HG02798 (cell line): ENCODE measurements around the gene BCAP29.
"Not testable (repeated sequence)": the region's sequence is repeated elsewhere in the genome, so short reads cannot be mapped to it uniquely, and the experiment has no call there.

Experiments used
- ATAC-seq: cut with Tn5 transposase; IDR thresholded peaks from one replicate; pipeline ENCODE4 v1.9.1; 2021; ENCODE audit warnings: mild to moderate bottlenecking; ENCODE audit not compliant: unreplicated experiment, poor library complexity

BCAP29 gene, protein sequence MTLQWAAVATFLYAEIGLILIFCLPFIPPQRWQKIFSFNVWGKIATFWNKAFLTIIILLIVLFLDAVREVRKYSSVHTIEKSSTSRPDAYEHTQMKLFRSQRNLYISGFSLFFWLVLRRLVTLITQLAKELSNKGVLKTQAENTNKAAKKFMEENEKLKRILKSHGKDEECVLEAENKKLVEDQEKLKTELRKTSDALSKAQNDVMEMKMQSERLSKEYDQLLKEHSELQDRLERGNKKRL

DNA sequence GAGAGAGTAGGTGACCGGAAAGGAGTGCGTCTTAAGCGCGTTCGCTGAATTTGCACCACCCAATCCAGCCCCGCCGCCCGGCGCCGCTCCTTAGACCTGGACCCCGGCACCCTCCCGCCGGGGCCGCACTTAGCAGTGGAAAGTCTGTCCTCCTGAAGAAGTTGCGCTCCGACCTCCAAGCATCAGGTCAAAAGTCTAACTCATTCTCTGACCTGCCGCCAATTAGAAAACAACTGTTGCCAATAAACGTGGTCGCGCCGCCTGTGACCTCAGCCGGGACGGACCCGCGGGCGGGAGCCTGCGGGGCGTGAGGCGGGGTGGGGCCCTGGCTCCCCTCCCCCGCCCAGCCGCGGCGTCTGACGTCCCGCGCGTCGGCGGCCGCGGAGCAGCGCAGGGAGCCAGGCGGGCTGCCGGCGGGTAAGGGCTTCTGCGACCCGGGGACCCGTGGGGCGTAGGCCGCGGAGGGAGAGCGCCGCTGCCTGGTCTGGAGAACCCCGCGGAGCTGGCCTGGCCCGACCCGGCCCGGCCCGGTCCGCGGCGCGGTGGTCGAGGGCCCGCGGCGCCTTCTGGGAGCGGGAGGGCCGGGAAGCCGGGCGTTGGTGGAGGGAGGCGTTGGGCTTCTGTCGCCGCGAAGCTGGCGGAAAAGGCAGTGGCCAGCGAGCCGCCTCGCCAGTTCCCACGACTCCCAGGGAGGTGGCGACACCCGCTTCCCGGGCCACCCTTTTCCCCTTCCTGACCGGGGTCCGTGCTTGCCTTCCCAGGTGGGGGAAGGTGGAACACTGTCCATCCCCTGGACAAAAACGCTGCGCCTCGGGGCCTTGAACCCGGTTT, at the start of gene BCAP29:
Gene BCAP29 (plus strand): TSS at position 362 of the 831 bp plus-strand sequence. CDS start 527 bp downstream, outside the sequence.
- peak; percentile 96 for ATAC-seq

DNA sequence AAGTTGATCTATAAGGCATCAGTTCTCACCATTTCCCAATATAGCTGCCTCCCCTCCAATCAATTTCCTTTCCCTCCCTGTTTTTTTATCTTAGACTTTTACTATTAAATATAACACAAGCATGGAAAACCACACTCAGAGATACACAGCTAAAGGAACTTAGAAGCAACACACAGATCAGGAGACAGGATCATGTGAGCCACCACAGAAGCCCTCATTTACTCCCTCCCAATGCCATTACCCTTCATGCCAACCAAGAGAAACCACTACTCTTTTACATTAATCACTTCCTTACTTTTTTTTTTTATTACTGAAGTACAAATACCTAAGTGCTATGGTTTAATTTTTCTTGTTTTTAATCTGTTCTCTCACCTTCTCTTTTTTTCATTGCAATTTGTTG, 49.3 kb upstream of the BCAP29 start:
- no peak for ATAC-seq

DNA sequence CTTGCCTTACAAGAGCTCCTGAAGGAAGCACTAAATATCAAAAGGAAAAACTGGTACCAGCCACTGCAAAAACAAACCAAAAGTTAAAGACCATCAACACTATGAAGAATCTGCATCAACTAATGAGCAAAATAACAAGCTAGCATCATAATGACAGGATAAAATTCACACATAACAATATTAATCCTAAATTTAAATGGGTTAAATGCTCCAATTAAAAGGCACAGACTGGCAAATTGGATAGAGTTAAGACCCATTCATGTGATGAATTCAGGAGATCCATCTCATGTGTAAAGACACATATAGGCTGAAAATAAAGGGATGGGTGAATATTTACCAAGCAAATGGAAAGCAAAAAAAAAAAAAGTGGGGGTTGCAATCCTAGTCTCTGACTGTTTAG, 45.9 kb upstream of the BCAP29 start:
- no peak for ATAC-seq

DNA sequence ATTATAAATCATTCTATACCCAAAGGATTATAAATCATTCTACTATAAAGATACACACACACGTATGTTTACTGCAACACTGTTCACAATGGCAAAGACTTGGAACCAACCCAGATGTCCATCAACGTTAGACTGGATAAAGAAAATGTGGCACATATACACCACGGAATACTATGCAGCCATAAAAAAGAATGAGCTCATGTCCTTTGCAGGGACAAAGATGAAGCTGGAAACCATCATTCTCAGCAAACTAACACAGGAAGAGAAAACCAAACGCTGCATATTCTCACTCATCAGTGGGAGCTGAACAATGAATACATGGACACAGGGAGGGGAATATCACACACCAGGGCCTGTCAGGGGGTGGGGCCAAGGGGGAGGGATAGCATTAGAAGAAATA, 42.8 kb upstream of the BCAP29 start:
- ATAC-seq: not testable (repeated sequence)

DNA sequence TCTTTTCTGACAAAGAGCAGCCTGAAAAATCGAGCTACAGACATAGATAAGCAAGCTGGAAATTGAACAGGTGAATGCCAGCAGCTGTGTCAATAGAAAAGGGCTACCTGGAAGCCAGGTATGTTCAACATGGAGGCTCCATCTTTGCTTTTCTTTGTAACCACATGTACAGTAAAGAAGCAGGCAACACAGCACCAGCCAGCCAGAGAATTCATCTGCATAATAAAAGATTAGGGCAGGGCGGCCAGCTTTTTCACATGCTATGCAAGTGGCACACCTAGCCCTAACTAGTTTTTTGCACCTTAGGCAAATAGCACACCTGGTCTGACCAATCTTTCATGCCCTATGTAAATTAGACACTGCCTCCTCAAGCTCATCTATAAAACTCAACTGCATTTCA, 42.0 kb upstream of the BCAP29 start:
- no peak for ATAC-seq

DNA sequence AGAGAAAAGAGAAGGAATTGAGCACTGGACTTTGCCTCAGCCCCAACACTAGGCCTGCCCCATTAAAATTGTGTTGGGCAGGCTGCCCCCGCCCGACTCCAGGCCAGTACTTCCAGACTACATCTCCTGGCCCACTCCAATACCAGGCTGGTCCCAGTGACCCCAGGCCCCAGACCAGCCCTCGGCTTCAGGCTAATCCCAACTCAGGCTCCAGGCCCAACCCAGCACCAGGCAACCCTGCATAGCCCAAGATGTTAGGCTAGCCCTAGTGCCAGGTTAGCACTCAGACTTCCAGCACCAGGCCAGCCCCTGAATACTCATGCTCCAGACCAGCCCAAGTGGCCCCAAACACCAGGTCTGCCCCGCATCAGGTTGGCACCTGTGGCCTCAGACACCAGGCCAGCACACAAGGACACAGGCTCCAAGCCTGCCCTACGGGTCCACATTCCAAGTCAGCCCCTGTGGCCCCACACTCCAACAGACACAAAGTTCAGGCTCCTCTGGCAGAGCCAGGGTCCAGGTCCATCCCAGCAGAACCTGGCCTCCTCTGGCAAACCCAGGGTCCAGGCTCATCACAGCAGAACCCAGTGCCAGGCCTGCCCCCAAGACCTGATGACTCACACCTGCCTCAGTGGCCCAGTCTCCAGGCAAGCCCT, 36.6 kb upstream of the BCAP29 start:
- no peak for ATAC-seq

DNA sequence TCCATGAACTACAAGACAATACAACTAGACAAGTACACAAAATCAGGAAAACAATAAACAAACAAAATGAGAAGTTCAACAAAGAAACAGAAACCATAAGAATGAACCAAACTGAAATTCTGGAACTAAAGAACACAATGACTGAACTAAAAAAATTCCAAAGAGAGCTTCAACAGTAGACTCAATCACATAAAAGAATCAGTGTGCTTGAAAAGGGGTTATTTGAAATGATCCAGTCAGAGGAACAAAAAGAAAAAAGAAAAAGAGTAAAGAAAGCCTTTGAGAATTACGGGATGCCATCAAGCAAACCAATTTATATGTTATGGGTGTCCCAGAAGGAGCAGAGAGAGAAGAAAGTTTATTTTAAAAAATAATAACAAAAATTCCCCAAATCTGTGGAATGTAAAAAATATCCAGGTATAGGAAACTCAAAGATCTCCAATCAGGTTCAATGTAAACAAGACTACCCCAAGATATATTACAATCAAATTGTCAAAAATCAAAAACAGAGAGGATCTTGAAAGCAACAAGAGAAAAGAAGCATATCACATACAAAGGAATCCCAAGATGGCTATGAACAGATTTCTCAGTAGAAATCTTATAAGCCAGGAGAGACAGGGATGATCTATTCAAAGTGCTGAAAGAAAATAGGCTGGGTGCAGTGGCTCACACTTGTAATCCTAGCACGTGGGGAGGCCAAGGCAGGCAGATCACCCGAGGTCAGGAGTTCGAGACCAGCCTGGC, 35.0 kb upstream of the BCAP29 start:
- ATAC-seq: no peak

DNA sequence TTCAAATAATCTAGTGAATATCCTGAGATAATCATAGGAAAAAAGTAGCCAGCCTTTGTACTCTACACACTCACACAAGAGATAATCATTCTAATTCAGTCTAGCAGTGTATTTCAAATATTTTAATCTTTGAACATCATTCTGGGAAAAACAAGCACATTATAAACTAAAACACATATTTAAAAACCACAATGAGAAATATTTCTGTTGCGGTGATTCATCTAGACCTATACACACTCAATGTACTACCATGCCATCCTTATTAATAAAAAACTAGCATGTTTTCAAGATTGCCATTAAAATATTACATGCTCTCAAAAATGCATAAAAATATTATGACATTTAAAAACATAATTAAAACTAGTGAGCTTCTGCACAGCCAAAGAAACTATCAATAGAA, 28.1 kb upstream of the BCAP29 start:
- ATAC-seq: no peak

DNA sequence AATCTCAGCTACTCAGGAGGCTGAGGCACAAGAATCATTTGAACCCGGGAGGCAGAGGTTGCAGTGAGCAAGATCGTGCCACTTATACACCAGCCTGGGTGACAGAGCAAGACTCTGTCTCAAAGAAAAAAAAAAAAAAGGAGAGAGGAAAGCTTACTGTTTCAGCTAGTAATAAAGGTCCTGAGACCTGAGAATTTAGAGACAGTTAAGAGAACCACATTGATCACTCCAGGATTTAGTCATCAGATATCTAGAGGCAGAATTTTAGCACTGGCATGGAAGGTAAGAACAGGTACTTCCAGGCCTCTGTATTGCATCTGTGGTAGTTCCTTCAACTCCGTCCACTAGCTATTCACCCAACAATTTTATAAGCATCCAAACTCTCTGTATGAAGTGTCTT, 24.2 kb upstream of the BCAP29 start:
- ATAC-seq: no peak

DNA sequence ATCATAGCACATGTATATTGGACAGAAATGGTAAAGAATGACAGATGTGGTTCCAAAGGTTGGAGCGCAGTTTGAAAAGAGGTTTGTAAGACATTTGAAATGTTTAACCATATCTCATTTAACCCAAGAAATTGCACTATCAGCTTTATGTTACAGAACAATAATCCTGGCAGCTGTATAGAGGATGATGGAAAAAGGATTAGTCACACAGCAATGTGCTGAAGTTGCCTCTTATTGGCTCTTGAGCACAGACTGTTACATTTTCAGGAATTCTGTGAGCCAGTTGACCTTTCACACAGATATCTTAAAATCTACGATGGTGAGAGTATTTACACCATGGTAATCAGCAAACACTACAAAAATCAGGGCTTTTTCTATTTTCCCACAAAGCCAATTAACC, 20.2 kb upstream of the BCAP29 start:
- no peak for ATAC-seq

DNA sequence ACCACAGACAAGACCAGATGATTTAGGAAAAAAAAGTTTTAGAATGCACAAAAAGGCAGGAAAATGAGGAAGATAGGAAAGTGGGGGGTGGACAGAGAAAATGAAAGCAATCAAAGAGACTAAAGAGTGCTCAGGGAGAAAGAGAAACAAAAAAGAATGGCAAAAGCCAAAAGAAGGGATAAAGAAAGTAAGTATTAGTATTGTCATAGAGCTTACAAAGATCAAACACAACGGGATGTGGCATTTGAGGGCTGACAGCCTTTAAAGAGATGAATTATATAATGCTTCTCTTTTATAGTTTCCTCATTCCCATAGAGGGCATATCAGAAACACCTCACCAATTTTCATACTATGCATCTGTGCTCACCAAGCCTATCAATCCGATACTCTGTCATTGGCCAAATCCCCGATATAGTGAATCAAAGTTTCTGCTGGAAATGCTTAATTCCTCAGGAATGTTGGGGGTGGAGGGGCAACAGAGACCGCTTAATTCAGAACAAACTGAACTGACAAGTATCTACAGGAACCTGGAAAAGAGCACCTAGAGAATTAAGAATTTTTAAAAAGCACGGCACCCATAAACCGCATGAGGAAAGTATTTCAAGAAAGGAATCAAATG, 19.0 kb upstream of the BCAP29 start:
- ATAC-seq: no peak

DNA sequence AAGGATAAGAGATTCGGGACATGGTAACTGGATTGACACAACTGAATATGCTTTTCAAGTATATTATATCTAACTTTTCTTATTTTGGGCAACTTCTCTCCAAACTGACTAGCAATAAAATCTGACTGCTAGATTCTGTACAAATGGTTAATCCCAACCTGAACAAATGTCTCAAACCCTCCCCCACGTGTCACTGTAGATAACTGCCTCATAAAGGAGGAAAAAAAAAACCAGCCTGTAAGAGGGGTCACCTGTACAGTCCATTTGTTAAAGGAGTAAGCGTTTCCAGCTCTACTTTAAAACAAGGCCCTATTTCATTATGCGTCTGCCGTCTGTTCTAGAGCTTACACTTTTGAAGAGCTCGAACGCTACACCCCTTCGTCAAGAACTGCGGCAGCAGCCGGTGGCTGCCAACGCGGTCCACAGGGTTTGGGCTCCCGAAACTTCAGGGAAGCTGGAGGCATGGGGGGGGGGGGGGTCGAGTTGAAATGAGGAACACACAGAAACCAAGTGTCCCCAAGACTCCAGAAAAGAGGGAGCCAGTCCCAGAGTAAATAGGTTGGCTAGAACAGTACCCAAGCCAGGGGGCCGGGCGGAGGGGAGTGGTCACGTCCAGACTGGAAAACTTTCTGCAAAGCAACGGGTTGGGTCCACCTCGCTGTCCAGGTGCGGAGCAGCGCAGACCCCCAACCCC, 16.8 kb upstream of the BCAP29 start:
- peak; percentile 60 for ATAC-seq

DNA sequence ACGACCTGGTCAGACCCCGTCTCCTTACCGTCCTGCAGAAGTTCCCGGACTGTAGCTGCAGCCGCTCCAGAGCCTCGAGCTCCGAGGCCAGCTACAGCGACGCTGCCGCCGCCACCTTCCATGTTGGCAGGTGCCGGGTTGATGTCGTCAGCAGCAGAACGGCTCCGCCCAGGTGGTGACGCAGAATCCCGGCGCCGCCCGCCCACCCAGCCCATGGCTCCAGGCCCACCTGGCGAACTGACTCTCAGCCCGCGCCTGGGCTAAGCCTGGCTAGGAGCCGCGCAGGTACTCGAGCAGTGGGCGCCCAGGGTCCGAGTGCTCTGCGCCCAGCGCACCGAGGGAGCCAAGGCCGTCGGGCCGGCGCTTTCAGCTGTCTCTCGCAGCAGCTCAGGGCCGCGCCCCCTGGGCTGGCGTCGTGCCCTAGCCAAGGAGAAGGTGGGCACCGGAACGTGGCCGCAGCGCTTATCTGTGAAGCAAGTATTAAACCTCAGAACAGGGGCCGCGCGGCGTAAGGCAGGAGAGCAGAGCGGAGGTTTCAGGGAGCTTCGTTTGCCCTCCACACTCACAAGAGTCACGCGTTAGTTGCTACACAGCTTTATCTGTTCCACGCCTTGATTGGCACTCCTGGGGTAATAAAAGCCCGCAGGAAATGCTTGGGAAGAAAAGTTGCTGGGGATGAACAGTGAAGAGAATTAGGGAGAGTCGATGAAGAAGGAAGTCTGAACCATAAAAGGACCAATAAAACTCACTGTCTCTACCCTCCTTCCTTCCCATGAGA, 16.1 kb upstream of the BCAP29 start, which contains the start of the genes COG5 and DUS4L:
Gene COG5 (minus strand): TSS at position 146 of the 778 bp plus-strand sequence. CDS start 24 bp downstream, at position 122.
Gene DUS4L (plus strand): TSS at position 197 of the 778 bp plus-strand sequence. CDS start 3,100 bp downstream, outside the sequence.
- peak; percentile 97 for ATAC-seq

DNA sequence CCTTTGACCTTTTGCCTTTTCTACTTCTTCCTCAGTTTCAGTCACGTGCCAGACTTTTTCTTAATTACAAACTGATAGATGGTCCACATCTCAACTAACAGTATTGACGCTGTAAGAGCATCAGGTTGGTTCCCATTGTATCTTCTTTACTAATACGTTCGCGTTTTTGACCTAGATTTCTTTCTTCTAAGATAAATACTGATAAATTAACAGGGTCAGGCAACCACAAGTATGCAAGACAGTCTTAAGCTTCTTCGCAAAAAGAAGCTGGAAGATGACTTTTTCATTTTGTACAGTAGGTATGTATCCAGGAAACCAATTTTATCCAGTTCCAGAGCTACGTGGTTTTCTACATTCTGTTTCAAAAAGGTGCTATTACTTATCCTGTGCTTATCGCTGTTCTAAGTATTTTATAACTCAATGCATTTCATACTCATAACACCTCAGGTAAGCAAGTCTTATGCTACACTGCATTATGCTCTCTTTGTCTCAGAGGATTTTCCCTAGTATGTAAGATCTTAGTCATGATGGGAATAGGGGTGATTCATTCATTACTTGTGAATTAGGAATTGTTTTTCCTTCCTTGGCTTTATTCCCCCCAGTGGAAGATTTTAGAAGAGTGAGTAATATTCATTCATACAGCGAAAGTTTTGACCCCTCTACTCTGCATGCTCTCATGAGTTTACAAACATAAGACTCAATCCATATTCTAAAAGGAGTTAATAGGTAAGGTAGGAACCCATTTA, 15.3 kb upstream of the BCAP29 start:
- no peak for ATAC-seq

DNA sequence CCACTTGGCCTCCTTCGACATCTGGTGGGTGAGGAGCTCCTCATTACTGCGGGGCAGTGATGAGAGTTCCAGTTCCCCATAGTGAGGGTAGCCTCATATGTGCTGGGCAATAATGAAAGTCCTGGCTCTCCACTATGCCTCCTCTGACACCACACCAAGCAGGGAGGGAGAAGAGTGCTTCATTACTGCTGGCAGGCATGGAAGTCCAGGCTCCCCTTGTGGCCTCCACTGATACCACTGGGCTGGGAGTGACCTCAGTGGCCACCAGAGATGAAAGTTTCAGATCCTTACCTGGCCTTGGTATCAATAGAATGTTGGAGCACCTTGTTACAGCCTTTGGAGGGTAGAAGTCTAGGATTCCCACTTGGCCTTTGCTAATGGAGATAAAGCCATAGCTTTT, 9.7 kb upstream of the BCAP29 start:
- ATAC-seq: no peak

DNA sequence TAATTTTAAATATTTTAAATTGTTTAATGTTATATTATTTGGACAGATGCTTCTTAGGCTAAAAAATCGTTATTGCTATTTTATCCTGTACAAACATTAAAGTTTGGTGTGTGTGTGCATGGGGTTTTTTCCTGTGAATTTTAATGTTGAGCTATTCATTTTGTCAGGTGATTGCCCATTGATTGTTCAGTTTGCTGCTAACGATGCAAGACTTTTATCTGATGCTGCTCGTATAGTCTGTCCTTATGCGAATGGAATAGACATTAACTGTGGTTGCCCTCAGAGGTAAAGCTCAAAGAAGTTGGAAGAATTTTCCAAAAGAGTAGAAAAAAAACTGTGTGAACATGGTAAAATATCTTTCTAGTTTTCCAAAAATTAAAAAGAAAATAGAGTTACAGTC, 6.5 kb upstream of the BCAP29 start:
- ATAC-seq: no peak

DNA sequence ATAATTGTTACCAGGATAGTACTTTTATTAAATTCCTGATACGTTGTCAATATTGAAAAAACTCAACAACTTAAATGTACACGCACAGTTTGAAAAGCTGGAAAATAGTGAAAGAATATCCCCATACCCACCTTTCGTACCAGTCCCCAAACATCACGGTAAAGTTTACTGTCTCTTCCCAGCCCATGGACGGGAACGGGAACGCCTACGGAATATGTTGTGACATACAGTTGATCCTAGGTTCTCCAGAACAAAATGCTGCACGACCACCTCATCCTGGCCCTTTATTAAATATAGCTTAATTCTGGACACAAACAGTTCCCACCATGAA, 527 bp upstream of the BCAP29 start:
- no peak for ATAC-seq

DNA sequence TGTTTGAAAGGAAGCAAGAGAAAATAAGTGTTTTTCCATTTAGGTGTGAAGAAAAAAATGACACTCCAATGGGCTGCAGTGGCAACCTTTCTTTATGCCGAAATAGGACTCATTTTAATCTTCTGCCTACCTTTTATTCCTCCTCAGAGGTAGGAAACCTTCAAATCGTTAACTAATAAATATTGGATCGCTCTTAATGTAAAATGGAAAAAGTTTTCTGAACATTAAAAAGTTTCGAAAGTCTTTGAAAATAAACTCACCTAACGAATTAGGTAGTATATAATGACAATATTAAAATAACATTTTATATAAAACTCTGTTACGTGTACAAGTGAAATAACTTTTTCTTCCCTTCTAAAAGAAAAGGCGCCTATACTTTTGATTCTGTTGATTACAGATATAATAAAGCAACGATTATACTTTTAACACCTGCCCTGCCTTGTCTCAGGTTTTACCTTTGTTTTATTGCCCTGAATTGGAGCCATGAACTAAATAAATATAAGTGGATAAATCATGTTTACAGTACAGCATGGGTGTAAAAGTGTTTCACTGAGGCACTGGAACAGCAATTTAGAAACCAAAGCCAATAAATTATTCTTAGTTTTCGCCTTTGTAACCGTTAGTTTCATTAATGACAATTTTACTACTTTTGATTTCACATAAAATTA, 804 bp downstream of the BCAP29 start:
- no peak for ATAC-seq
